Endometrial microvascular endothelial cells (primary cell): ENCODE data around the gene ACTL7A. TPM values are rescaled to one million over a fixed set of nuclear protein-coding genes. Genes with fewer than 3 reads are reported as not detected.
"Not testable (repeated sequence)": the region's sequence is repeated elsewhere in the genome, so short reads cannot be mapped to it uniquely, and the experiment has no call there.

ENCODE experiments used
- in situ Hi-C: cut with HindIII; loops from 2 replicates; pipeline ENCODE4 v1.10.0; 2017; ENCODE audit warnings: low sequenced_read_pairs, low pct_unique_long_range_greater_than_20kb; ENCODE audit errors: inconsistent ontology term
- total RNA-seq: library from RNA; depleted of rRNA; stranded (reverse); fragments of >200 nt; gene quantifications from one replicate; pipeline ENCODE4 v1.2.3, GENCODE V29; 2015; ENCODE audit errors: inconsistent ontology term

Gene ACTL7A, protein sequence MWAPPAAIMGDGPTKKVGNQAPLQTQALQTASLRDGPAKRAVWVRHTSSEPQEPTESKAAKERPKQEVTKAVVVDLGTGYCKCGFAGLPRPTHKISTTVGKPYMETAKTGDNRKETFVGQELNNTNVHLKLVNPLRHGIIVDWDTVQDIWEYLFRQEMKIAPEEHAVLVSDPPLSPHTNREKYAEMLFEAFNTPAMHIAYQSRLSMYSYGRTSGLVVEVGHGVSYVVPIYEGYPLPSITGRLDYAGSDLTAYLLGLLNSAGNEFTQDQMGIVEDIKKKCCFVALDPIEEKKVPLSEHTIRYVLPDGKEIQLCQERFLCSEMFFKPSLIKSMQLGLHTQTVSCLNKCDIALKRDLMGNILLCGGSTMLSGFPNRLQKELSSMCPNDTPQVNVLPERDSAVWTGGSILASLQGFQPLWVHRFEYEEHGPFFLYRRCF
- not detected for total RNA-seq

DNA sequence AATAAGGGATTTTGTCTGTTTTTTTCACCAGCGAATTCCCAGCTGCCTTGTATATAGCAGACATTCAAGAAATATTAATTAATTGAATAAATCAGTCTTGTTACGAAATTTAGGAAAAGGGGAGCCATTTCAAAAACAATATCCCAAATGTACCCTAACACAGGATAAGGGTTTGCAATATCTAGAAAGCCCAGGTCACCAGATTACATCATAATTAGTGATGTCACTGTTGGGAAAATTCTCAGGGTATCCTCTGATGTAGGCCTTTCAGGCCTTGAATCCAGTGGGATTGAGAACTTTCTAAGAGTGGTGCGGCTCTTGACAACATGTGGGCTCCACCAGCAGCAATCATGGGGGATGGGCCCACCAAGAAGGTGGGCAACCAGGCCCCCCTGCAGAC lies at the start of gene ACTL7A:
Gene ACTL7A (plus strand): TSS at position 270 of the 400 bp plus-strand sequence. CDS start 57 bp downstream, at position 327.
- in situ Hi-C loops = no loop called here

DNA sequence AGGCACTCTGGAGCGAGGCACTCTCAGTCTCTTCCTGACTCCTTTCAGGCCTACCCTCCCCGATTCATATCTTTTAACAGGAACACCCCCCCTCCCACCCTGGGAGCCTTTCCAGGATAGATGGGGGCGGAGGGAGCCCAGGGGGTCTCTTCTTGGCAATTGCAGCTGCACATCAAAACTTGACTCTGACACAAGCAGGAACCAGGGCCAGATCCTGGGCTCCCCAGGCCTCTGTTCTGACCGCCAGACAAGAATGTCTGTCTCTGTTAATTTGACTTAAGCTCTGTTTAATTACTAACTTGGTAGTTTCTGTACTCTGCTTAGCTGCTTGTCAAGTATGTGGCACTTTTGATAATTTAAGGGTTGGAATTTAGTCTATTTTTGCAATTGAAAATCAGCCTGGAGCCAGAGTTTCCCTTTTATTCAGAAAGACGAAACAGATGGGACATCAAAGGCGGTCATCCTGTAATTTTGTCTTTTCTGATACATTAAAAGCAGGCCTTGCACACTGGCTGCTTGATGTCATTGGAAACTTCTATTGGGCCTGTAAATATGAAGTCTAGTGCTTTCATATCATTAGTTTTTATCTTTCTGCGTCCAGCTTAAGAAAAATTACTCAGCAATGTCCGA lies 49.6 kb upstream of the ACTL7A start:
- in situ Hi-C loops = no loop called here

DNA sequence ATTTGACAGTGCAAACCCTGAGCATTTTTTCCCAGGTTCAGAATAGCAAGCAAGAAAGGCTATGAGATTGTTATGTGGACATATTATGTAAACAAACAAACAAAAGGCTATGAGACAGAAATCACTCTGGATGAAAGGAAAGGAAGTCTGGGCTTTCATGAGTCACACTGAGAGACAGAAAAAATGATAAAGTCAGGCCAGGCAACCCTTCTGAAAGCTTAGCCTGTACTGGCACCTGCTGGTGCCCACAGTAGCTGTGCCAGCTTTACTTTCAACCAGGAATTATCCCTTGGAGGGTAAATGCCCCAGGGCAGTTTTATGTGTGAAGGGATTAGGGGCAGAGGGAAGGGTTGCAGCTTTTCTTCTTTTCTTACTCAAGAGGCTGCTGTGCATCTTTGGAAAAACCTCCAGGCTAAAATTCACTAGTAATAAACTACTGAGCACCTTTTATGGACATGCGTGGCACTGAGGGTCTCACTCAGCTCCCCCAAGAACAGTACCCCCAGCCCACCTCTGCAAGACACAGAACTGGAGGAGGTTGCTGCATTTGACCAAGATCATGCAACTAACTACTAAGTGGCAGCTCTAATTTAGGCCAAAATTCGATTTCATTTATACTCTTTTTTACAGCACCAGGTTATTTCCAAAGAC lies 48.0 kb upstream of the ACTL7A start:
- in situ Hi-C loops = no loop called here

DNA sequence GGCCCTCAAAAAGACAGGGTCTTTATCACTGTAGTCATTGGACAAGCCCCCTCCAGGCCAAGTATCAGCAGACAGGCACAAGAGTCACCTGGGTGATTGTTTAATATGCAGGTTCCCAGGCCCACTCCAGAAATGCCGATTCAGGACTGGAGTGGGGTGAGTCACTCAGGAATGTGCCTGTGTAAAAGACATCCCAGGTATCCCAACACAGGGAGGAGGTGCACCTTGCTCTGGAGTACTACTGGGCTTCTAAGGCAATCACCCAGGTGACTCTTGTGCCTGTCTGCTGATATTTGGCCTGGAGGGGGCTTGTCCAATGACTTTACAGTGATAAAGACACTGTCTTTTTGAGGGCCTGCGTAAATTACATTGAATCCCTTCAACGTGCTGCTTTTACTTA lies 46.9 kb upstream of the ACTL7A start:
- in situ Hi-C loops = no loop called here

DNA sequence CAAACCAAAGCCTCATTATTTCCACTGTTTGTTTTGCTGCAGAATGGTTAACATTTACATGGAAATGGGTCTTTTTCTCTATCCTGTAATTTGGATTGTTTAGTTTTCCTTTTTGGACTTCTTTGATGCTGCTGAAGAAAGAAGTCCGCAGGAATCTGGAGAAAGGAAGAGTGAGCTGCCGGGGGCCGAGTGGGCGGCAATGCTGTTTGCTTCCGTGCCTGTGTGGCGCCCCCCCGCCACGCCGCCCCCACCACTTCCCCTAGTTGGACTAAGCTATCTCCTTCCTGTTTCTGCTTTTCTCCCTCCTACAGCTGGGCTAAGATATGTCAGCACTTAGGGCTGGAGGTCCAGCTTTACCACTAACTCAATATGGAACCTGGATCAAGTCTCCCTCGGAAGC lies 46.0 kb upstream of the ACTL7A start:
- in situ Hi-C loops = no loop called here

DNA sequence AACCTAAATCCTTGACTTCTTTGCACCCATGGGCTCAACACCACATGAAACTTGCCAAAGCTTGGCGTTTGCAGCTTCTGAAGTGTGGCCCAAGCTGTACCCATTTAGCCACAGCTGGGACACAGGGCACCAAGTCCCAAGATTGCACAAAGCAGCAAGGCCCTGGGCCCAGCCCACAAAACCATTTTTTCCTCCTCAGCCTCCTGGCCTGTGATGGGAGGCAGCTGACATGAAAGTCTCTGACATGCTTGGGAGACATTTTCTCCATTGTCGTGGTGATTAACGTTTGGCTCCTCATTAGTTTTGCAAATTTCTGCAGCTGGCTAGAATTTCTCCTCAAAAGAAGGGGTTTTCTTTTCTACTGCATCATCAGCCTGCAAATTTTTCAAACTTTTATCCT lies 38.2 kb upstream of the ACTL7A start:
- in situ Hi-C loops = no loop called here

DNA sequence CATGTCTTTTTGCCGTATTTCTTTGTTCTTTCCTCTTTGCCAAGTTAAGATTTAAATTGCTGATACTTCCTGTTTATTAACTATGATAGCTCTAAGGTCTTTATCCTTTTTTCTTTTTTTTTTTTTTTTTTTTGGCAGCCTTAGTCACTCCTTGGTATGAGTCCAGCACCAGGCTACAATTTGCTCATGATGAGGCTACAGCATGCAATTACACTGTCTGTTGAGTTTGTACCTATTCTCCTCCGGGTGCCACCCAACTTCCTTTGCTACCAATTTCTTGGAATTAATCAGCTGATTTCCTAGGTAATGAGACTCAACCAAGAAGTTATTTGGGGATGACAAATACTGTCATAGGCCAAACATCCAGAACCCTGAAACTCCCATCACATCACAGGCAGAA lies 31.8 kb upstream of the ACTL7A start:
- in situ Hi-C loops = no loop called here

DNA sequence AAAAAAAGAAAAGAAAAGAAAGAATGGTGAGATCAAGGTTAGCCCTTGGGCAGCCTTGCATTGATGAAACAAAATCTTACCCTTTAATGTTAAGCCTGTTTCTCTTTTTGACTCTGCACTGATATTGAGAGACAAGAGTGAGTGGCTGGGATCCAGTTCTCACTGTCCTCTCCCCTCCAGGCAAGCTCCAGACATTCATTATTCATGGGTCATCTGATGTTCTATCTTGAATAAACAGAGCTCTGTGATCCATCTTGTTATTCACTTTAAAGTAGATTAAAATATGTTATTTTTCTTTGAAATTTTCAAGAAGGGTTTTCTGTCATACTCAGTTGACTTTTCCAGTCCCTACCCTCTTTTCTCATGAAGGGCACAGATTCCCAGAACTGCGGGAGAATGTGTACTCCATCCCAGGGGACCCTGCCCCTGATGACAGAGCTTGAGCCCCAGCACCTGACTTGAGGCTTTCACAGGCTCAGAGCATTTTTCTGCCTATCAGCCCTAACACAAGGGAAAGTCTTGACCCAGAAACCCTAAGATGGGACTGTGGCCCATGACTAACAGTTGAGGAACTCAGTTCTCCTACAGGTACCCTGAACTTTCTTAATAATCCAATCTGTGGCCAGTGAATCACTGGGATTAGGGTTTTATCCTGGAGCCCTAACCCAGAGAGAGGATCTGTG lies 30.4 kb upstream of the ACTL7A start:
- in situ Hi-C loops = no loop called here

DNA sequence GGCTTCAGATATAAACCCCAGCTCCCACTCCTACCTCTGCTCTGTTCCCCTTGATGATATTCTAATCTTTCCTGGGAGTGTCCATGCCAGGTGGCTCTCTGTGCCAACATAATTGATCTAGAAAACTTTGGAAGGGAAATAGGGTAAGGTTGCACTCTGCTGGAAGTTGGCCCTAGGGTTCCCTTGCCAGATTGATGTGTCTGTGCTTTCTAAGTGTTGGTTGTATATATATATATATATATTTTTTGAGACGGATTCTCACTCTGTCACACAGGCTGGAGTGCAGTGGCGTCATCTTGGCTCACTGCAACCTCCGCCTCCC lies 29.9 kb upstream of the ACTL7A start:
- in situ Hi-C loops = no loop called here

DNA sequence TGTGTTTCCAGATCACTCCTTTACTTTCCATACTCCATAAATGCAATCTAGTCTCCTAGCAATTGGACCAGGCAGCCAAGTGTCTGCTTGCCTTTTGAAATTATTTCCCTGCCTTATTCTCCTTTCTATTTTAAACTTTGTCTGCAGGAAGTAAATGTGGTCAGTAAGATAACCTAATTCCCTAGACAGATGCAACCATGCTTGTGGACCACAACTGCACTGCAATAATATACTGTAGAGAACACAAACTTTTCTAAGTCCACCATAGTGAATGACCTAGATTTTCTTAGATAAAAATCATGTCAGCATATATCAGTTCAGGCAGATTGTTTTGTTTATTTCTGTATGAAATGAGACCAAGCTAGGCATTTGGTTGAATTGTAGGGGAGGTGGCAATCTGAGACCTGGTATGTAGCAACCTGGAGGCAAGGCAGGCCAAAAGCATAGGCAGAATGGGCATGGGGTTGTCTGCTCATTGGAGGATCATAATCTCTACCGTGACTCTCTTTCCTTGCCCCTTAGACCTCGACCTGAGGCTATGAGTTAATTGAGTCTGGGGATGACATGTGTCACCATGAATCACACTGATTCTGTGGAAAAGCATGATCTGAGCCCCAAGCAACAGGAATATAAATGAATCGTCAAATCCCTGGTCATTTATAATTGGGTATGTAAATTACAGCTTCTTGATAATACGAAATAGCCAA lies 27.0 kb upstream of the ACTL7A start:
- in situ Hi-C loops = no loop called here

DNA sequence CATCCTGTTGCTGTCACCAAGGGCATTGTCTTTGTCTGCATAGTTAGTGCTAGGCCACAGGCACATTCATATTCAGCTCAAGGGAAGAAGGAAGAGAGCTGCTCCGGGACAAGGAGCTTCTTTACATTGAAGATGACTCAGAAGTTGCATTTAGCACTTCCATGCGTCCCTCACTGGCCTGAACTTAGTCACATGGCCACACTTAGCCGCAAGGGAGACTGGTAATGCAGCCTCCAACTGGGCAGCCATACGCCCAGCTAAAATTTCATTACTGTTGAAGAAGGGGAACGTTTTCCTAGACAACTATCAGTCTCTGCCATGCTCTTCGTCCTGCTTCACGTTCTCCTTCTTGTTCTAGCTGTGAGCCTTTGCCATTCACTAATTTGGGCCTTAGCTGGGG lies 26.2 kb upstream of the ACTL7A start:
- in situ Hi-C loops = no loop called here

DNA sequence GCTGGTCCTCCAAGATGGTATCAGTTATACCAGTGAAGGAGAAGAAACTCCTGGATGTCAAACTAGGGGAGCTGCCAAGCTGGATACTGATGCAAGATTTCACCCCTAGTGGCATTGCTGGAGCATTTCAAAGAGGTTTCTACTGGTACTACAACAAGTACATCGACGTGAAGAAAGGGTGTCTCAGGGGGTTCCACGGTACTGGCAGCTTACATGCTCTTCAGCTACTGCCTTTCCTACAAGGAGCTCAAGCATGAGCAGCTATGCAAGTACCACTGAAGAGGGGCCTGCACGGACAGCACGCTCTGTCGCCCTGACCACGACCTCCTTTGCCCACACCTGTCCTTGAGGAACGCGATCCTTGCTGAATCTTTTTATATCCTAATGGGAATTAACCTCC lies 25.7 kb upstream of the ACTL7A start:
- in situ Hi-C loops = no loop called here

DNA sequence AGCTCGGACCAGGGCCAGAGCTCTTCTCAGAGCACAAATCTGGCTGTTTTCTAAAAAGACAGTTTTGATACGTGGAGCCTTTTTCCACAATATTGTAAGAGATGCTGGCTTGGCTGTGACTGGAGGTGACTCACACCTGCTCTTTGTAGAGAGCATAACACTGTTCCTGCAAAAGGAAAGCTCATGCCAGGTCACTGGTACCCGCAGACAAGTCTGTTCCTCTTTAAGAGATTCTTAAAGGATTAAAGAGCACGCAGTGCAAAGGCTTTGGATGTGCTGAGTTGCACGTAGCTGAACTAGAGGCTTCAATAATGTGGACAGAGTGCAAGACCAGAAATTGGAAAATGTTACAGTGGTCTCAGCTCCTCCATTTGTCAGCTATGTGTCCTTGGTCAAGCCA lies 25.3 kb upstream of the ACTL7A start:
- in situ Hi-C loops = no loop called here

DNA sequence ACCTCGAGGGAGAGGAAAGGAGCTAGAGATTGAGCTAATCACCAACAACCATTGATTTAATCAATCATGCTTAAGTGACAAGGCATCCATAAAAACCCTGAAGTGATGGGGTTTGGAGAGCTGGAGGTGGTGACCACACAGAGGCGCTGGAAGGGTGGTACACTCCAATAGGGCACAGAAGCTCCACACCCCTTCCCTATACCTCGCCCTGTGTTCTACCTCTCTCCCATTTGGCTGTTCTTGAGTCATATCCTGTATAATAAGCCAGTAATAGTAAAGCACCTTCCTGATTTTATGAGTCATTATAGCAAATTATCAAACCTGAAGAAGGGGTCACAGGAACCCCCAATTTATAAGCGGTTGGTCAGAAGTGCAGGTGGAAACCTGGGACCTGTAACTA lies 24.5 kb upstream of the ACTL7A start:
- in situ Hi-C loops = no loop called here

DNA sequence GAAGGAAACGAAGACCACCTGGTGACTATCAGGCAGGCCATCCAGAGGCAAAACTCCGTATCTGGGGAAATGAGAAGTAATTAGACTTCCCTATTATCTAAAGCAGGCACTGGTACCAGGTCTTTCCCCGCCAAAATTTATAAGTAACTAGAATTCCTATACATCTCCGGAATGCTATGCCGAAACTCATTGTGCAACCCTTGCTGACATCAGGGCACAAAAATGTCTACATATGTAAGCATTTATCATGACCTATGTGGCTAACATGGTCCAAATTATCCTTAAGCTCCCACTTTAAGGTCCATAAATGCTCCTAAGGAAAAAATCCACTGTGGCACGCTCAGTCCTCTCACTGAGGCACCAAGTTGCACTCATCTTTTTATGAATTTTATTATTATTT lies 24.0 kb upstream of the ACTL7A start:
- in situ Hi-C loops = no loop called here

DNA sequence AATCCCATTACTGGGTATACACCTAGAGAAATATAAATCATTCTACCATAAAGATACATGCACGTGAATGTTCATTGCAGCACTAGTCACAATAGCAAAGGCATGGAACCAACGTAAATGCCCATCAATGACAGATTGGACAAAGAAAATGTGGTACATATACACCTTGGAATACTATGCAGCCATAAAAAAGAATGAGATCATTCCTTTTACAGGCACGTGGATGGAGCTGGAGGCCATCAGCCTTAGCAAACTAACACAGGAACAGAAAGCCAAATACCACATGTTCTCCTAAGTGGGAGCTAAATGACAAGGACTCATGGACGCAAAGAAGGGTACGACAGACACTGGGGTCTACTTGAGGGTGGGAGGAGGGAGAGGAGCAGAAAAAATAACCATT lies 22.5 kb upstream of the ACTL7A start:
- in situ Hi-C loops = not testable (repeated sequence)

DNA sequence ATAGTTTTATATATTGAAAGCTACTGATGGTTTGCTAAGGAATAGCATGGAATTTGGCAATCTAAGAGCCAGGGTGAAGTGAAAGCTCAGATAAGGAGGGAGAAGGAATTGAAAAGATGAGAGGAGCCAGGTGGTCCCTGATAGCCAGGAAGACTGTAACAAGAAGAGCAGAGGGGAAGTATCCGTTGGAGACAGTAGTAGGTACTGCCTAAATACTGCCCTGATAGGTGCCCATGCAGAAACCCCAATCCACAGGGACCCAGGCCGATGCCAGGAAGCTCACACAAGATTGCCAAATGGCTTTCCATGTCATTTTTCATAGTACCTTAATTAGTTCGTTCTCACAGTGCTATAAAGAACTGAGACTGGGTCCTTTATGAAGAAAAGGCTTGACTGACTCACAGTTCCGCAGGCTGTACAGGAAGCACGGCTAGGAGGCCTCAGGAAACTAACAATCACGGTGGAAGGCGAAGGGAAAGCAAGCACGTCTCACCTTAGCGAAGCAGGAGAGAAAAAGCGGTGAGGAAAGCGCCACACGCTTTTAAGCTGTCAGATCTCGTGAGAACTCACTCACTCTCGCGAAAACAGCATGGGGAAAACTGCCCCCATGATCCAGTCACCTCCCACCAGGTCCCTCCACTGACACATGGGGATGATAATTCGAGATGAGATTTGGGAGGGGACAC lies 19.3 kb upstream of the ACTL7A start:
- in situ Hi-C loops = no loop called here

DNA sequence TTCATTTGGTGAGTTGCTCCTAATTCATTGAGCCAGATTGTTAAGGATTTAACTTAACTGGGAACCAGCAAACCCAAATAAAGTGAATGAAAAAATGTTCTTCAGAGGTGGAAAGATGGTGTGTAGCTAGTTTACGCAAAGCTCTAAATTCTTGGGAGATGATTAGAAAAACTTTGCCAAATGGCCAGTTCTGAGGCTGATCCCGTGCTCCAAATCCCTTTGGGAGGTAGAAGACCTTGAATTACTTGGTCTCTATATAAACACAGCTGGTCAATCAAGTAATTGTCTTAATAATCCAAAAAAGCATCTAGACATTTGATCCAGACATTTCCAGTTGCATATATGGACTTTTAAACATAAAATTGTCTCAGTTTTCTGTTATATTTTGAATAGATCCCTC lies 17.7 kb upstream of the ACTL7A start:
- in situ Hi-C loops = no loop called here

DNA sequence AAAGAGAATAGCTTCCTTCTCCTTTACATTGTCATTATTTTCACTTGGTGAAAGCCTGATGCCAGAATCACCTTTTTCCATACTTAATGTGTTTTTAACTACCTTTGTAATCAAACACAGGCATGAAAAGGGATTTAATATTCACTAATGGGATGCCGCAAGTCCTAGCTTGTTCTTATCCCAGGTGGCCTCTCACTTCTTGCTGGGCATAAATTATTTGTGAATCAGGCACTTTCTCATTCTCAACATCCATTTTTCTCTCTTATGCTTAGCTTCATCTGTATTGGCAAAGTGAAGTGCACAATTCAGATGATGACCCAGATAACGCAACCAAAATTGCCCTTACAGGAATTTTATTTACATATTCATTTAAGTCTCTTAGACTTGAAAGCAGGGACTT lies 17.2 kb upstream of the ACTL7A start:
- in situ Hi-C loops = no loop called here
